Measurements from ENCODE around the gene DXO.

The DXO gene

GRCh38 chr6:31970604-31971271, 1.2 kb downstream of the DXO start:
- TF ChIP-seq POLR2AphosphoS5 (IDR thresholded peaks at IDR 0.05; ENCODE audit: low read depth, low read length): 0 out of 2 replicates have a peak, but pooled peaks have one; percentile 12
- no peak for TF ChIP-seq POLR2A (IDR thresholded peaks at IDR 0.05; ENCODE audit: low read depth, low read length)
- DNase-seq (ENCODE audit: insufficient read length, low spot score) (no peak), FAIRE-seq (no peak)

- DNase-seq (ENCODE audit: insufficient read length, low spot score): no peak
- TF ChIP-seq POU2F2 (IDR thresholded peaks at IDR 0.05; ENCODE audit: low read depth, low read length) (no peak), POLR2AphosphoS5 (IDR thresholded peaks at IDR 0.05; ENCODE audit: low read depth, low read length) (peak; percentile 26; the same call in 1 of the 2 replicates)
- no peak for FAIRE-seq
Observed at GRCh38 chr6:31969712-31970603, 2.0 kb downstream of the DXO start.

DNA sequence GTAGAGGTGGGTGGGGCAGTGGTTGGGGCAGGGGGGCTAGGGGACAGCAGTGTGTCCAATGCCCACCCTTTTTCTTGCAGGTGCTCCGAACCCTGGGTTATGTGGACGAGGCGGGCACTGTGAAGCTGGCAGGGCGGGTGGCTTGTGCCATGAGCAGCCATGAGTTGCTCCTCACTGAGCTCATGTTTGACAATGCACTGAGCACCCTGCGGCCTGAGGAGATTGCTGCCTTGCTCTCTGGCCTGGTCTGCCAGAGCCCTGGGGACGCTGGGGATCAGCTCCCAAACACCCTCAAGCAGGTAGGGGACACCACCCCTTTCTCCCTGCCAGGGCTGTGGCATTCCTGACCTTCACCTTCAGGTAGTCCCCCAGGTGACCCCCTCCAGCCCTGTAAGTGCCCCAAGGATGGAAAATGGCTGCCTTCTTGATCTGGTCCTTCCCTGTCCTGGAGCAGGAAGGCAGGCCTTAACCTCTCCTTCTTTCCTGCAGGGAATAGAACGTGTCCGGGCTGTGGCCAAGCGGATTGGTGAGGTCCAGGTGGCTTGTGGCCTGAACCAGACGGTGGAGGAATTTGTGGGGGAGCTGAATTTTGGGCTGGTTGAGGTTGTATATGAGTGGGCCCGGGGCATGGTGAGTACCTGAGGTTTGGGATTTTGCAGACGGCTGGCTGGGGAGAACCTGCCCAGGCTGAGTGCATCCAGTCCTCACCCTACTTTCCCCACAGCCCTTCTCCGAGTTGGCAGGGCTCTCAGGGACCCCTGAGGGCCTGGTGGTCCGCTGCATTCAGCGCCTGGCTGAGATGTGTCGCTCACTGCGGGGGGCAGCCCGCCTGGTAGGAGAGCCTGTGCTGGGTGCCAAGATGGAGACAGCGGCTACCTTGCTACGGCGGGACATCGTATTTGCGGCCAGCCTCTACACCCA, 2.9 kb downstream of the DXO start:
- TF ChIP-seq POLR2A (IDR thresholded peaks at IDR 0.05; ENCODE audit: low read depth, low read length): no peak
- no peak for TF ChIP-seq POU2F2 (IDR thresholded peaks at IDR 0.05; ENCODE audit: low read depth, low read length)
- TF ChIP-seq TAF1 (IDR thresholded peaks at IDR 0.05; ENCODE audit: low read depth, low read length): no peak
- TF ChIP-seq PAX5 (IDR thresholded peaks at IDR 0.05; ENCODE audit: insufficient read depth, low read length, severe bottlenecking): no peak
- no peak for TF ChIP-seq POLR2AphosphoS5 (IDR thresholded peaks at IDR 0.05; ENCODE audit: low read depth, low read length)
- TF ChIP-seq SPI1 (IDR thresholded peaks at IDR 0.05; ENCODE audit: low read depth, low read length): no peak
- DNase-seq (ENCODE audit: insufficient read length, low spot score) (no peak), FAIRE-seq (no peak)

DNA sequence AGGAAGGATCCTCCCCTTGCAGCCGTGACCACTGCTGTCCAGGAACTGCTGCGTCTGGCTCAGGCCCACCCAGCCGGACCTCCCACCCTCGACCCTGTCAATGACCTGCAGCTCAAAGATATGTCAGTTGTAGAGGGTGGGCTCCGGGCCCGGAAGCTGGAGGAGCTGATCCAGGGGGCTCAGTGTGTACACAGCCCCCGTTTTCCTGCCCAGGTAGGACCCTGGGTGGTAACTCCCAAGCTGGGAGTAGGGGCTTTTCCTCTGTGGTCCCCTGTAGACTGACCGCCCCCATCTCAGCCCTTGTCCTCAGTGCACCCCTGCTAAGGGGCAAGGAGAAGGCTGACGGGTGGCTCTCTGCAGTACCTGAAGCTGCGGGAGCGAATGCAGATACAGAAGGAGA, 3.6 kb downstream of the DXO start:
- no peak for TF ChIP-seq TAF1 (IDR thresholded peaks at IDR 0.05; ENCODE audit: low read depth, low read length)
- no peak for DNase-seq (ENCODE audit: insufficient read length, low spot score)
- no peak for FAIRE-seq

- no peak for DNase-seq (ENCODE audit: insufficient read length, low spot score)
- no peak for FAIRE-seq
- TF ChIP-seq SPI1 (IDR thresholded peaks at IDR 0.05; ENCODE audit: low read depth, low read length): no peak
- no peak for TF ChIP-seq POU2F2 (IDR thresholded peaks at IDR 0.05; ENCODE audit: low read depth, low read length)
- no peak for TF ChIP-seq TAF1 (IDR thresholded peaks at IDR 0.05; ENCODE audit: low read depth, low read length)
- no peak for TF ChIP-seq POLR2A (IDR thresholded peaks at IDR 0.05; ENCODE audit: low read depth, low read length)
- TF ChIP-seq POLR2AphosphoS5 (IDR thresholded peaks at IDR 0.05; ENCODE audit: low read depth, low read length): no peak
- no peak for TF ChIP-seq PAX5 (IDR thresholded peaks at IDR 0.05; ENCODE audit: insufficient read depth, low read length, severe bottlenecking)
Observed at GRCh38 chr6:31967926-31968320, 4.0 kb downstream of the DXO start.

- DNase-seq (ENCODE audit: insufficient read length, low spot score) (no peak), FAIRE-seq (no peak)
- no peak for TF ChIP-seq POU2F2 (IDR thresholded peaks at IDR 0.05; ENCODE audit: low read depth, low read length)
- no peak for TF ChIP-seq POLR2A (IDR thresholded peaks at IDR 0.05; ENCODE audit: low read depth, low read length)
- no peak for TF ChIP-seq PAX5 (IDR thresholded peaks at IDR 0.05; ENCODE audit: insufficient read depth, low read length, severe bottlenecking)
- TF ChIP-seq TAF1 (IDR thresholded peaks at IDR 0.05; ENCODE audit: low read depth, low read length): no peak
- no peak for TF ChIP-seq POLR2AphosphoS5 (IDR thresholded peaks at IDR 0.05; ENCODE audit: low read depth, low read length)
Observed at GRCh38 chr6:31966997-31967925, 4.7 kb downstream of the DXO start.

DNA sequence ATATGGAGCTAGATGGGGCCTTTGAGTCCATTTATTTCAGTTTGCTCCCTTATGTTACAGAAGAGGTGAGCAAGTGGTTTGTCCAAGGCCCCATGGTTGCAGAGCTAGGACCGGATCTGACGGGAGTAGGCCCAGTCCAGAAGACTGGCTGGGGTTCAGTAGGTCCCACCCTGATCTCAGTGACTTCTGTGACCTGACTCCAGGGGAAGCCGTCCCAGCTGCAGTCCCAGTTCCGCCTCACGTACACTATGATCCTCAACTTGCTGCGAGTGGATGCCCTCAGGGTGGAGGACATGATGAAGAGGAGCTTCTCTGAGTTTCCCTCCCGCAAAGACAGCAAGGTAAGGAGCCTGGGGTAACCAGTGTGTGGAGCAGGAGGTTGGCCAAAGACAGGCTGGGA, 5.4 kb downstream of the DXO start:
- FAIRE-seq (no peak), DNase-seq (ENCODE audit: insufficient read length, low spot score) (no peak)
- TF ChIP-seq POLR2A (IDR thresholded peaks at IDR 0.05; ENCODE audit: low read depth, low read length) (no peak), PAX5 (IDR thresholded peaks at IDR 0.05; ENCODE audit: insufficient read depth, low read length, severe bottlenecking) (no peak), POU2F2 (IDR thresholded peaks at IDR 0.05; ENCODE audit: low read depth, low read length) (no peak)

DNA sequence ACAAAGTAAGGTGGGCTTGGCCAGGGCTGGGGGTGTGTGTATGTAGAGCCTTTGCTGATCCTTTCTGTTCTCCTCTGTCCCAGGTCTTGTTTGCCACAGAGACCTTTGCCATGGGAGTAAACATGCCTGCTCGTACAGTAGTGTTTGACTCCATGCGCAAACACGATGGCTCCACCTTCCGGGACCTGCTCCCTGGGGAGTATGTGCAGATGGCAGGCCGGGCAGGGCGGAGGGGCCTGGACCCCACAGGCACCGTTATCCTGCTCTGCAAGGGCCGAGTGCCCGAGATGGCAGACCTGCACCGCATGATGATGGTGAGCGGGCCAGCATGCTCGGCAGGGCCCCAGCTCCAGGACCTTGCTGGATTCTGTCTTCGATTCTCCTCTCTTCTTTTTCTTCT, 6.2 kb downstream of the DXO start:
- no peak for DNase-seq (ENCODE audit: insufficient read length, low spot score)
- no peak for FAIRE-seq
- no peak for TF ChIP-seq POLR2A (IDR thresholded peaks at IDR 0.05; ENCODE audit: low read depth, low read length)
- TF ChIP-seq SPI1 (IDR thresholded peaks at IDR 0.05; ENCODE audit: low read depth, low read length): no peak
- no peak for TF ChIP-seq PAX5 (IDR thresholded peaks at IDR 0.05; ENCODE audit: insufficient read depth, low read length, severe bottlenecking)
- no peak for TF ChIP-seq POLR2AphosphoS5 (IDR thresholded peaks at IDR 0.05; ENCODE audit: low read depth, low read length)
- no peak for TF ChIP-seq POU2F2 (IDR thresholded peaks at IDR 0.05; ENCODE audit: low read depth, low read length)
- TF ChIP-seq TAF1 (IDR thresholded peaks at IDR 0.05; ENCODE audit: low read depth, low read length): no peak

GRCh38 chr6:31963921-31964320, 8.0 kb downstream of the DXO start:
- no peak for FAIRE-seq
- TF ChIP-seq SPI1 (IDR thresholded peaks at IDR 0.05; ENCODE audit: low read depth, low read length) (no peak), POLR2A (IDR thresholded peaks at IDR 0.05; ENCODE audit: low read depth, low read length) (no peak), POLR2AphosphoS5 (IDR thresholded peaks at IDR 0.05; ENCODE audit: low read depth, low read length) (no peak), TAF1 (IDR thresholded peaks at IDR 0.05; ENCODE audit: low read depth, low read length) (no peak), PAX5 (IDR thresholded peaks at IDR 0.05; ENCODE audit: insufficient read depth, low read length, severe bottlenecking) (no peak), POU2F2 (IDR thresholded peaks at IDR 0.05; ENCODE audit: low read depth, low read length) (no peak)
- DNase-seq (ENCODE audit: insufficient read length, low spot score): no peak

All from GM12891 (cell line).